IMR-90 (cell line): ENCODE data around the gene ARHGEF12. TPM values are rescaled to one million over a fixed set of nuclear protein-coding genes. Genes with fewer than 3 reads are reported as not detected.

Experiments
- ATAC-seq: fragments of 200-7000 bp; cut with Tn5 transposase; 2 replicates; pipeline ENCODE4 v1.9.1; 2020; ENCODE audit warnings: low read depth, mild to moderate bottlenecking, moderate library complexity
- BruUV-seq: library from RNA; stranded (reverse); fragments of 400-500 nt; replicated peaks from 2 replicates; lab custom pipeline; 2021; lab: Mats Ljungman, UMichigan
- CTCF ChIA-PET: fragments of 300-600 bp; formaldehyde crosslinking; extraction: SDS; loops from one replicate; lab custom pipeline; 2021; ENCODE audit warnings: antibody characterized with exemption; lab: Yijun Ruan, JAX
- POLR2A ChIA-PET: fragments of 300-600 bp; sonication (Branson Sonifier 250); formaldehyde crosslinking; loops from one replicate; lab custom pipeline; 2022; ENCODE audit warnings: antibody characterized with exemption; ENCODE audit not compliant: unreplicated experiment; lab: Charles Lee
- DNase-seq: peaks from one replicate; pipeline ENCODE4 v3.0.0; 2013
- H2AFZ ChIP-seq: replicated peaks from 2 replicates; pipeline ENCODE3; 2013; ENCODE audit warnings: low read length, mild to moderate bottlenecking; ENCODE audit not compliant: poor library complexity
- H2AK5ac ChIP-seq: 2 replicates; pipeline ENCODE4 v1.6.1; 2013; ENCODE audit warnings: low read depth, low read length, inconsistent platforms
- H2AK9ac ChIP-seq: replicated peaks from 2 replicates; pipeline ENCODE3; 2013; ENCODE audit warnings: mild to moderate bottlenecking, low read depth, low read length, moderate library complexity; ENCODE audit not compliant: poor library complexity
- H2BK120ac ChIP-seq: 2 replicates; pipeline ENCODE4 v1.6.1; 2013; ENCODE audit warnings: low read depth, low read length, inconsistent platforms
- H2BK15ac ChIP-seq: 3 replicates; pipeline ENCODE4 v1.6.1; 2013; ENCODE audit warnings: low read depth, low read length, inconsistent platforms
- H2BK20ac ChIP-seq: 2 replicates; pipeline ENCODE4 v1.6.1; 2013; ENCODE audit warnings: low read depth, mild to moderate bottlenecking, inconsistent platforms, low read length, moderate library complexity
- H2BK5ac ChIP-seq: 2 replicates; pipeline ENCODE4 v1.6.1; 2013; ENCODE audit warnings: mild to moderate bottlenecking, low read depth, low read length, inconsistent platforms; ENCODE audit not compliant: poor library complexity, severe bottlenecking
- H3K14ac ChIP-seq: replicated peaks from 2 replicates; pipeline ENCODE4 v1.6.1; 2013; ENCODE audit warnings: low read depth, low read length, inconsistent platforms
- H3K18ac ChIP-seq: 2 replicates; pipeline ENCODE4 v1.6.1; 2013; ENCODE audit warnings: low read depth, low read length, control low read depth
- H3K23ac ChIP-seq: 2 replicates; pipeline ENCODE4 v1.6.1; 2013; ENCODE audit warnings: low read depth, low read length, inconsistent platforms
- H3K27ac ChIP-seq: 2 replicates; pipeline ENCODE4 v1.5.1; 2013; ENCODE audit warnings: mild to moderate bottlenecking, control low read depth, low read length; ENCODE audit not compliant: insufficient read depth
- H3K27me3 ChIP-seq: 2 replicates; pipeline ENCODE4 v1.6.1; 2013; ENCODE audit warnings: low read length; ENCODE audit not compliant: control insufficient read depth, insufficient read depth
- H3K36me3 ChIP-seq: 2 replicates; pipeline ENCODE4 v1.6.1; 2013; ENCODE audit warnings: low read length, mixed read lengths; ENCODE audit not compliant: control insufficient read depth, insufficient read depth
- H3K4ac ChIP-seq: 2 replicates; pipeline ENCODE4 v1.6.1; 2013; ENCODE audit warnings: low read depth, low read length, inconsistent platforms
- H3K4me1 ChIP-seq: 2 replicates; pipeline ENCODE4 v1.6.1; 2013; ENCODE audit warnings: low read length, mixed read lengths; ENCODE audit not compliant: control insufficient read depth, insufficient read depth
- H3K4me2 ChIP-seq: 2 replicates; pipeline ENCODE4 v1.6.1; 2013; ENCODE audit warnings: low read depth, mild to moderate bottlenecking, control low read depth, low read length, moderate library complexity
- H3K4me3 ChIP-seq: 2 replicates; pipeline ENCODE4 v1.5.1; 2013; ENCODE audit warnings: low read depth, mild to moderate bottlenecking, control low read depth, low read length, moderate library complexity; ENCODE audit not compliant: insufficient read depth
- H3K56ac ChIP-seq: 2 replicates; pipeline ENCODE4 v1.6.1; 2013; ENCODE audit warnings: low read length, inconsistent platforms; ENCODE audit not compliant: insufficient read depth; ENCODE audit errors: extremely low read depth
- H3K79me1 ChIP-seq, 2 experiments: 2 replicates each; pipeline ENCODE4 v1.6.1; 2013; ENCODE audit warnings: low read length in 2 of 2, inconsistent platforms in 1 of 2, low read depth in 1 of 2
- H3K9ac ChIP-seq: 2 replicates; pipeline ENCODE4 v1.6.1; 2013; ENCODE audit warnings: low read depth, low read length, control low read depth
- H3K9me1 ChIP-seq: 2 replicates; pipeline ENCODE4 v1.6.1; 2013; ENCODE audit warnings: low read length, inconsistent platforms; ENCODE audit not compliant: insufficient read depth
- H3K9me3 ChIP-seq: 2 replicates; pipeline ENCODE4 v1.6.1; 2013; ENCODE audit warnings: low read length; ENCODE audit not compliant: control insufficient read depth, insufficient read depth
- H4K20me1 ChIP-seq: 2 replicates; pipeline ENCODE4 v1.6.1; 2013; ENCODE audit warnings: low read length, inconsistent platforms; ENCODE audit not compliant: insufficient read depth
- H4K5ac ChIP-seq: 2 replicates; pipeline ENCODE4 v1.6.1; 2013; ENCODE audit warnings: mild to moderate bottlenecking, low read depth, low read length, control low read depth
- H4K8ac ChIP-seq, 2 experiments: 2 replicates each; pipeline ENCODE4 v1.6.1; 2013; ENCODE audit warnings: low read depth in 2 of 2, low read length in 2 of 2, control low read depth in 1 of 2, inconsistent platforms in 1 of 2
- H4K91ac ChIP-seq: 2 replicates; pipeline ENCODE4 v1.6.1; 2013; ENCODE audit warnings: low read depth, low read length, inconsistent platforms; ENCODE audit not compliant: insufficient read depth
- BHLHE40 ChIP-seq: fragments of 150-350 bp; IDR thresholded peaks from 2 replicates; pipeline ENCODE4 v1.6.1; 2016; ENCODE audit warnings: mild to moderate bottlenecking, low read depth, low read length
- CEBPB ChIP-seq: IDR thresholded peaks from 2 replicates; pipeline ENCODE4 v1.6.1; 2012; ENCODE audit warnings: low read depth, low read length, improper control_type of control experiment
- CHD1 ChIP-seq: IDR thresholded peaks from 2 replicates; pipeline ENCODE4 v1.6.1; 2012; ENCODE audit warnings: low read depth, low read length, improper control_type of control experiment
- CTCF ChIP-seq: conservative IDR thresholded peaks from 2 replicates; pipeline ENCODE4 v1.5.1; 2012; ENCODE audit warnings: mild to moderate bottlenecking, low read depth, low read length, improper control_type of control experiment
- FOS ChIP-seq: fragments of 150-350 bp; IDR thresholded peaks from 2 replicates; pipeline ENCODE4 v1.6.1; 2016; ENCODE audit warnings: low read depth, low read length
- MAFK ChIP-seq: IDR thresholded peaks from 2 replicates; pipeline ENCODE4 v1.6.1; 2012; ENCODE audit warnings: low read depth, low read length, improper control_type of control experiment
- MAZ ChIP-seq: IDR thresholded peaks from 2 replicates; pipeline ENCODE4 v1.6.1; 2012; ENCODE audit warnings: low read depth, mild to moderate bottlenecking, low read length, improper control_type of control experiment, moderate library complexity, borderline replicate concordance
- MXI1 ChIP-seq: IDR thresholded peaks from 2 replicates; pipeline ENCODE4 v1.6.1; 2012; ENCODE audit warnings: low read depth, mild to moderate bottlenecking, low read length, moderate library complexity, borderline replicate concordance
- NFE2L2 ChIP-seq: fragments of 150-350 bp; IDR thresholded peaks from 2 replicates; pipeline ENCODE4 v1.6.1; 2016; ENCODE audit warnings: low read depth, mild to moderate bottlenecking, low read length
- POLR2A ChIP-seq: IDR thresholded peaks from 2 replicates; pipeline ENCODE4 v1.6.1; 2012; ENCODE audit warnings: mild to moderate bottlenecking, low read depth, low read length
- RAD21 ChIP-seq: IDR thresholded peaks from 2 replicates; pipeline ENCODE4 v1.6.1; 2012; ENCODE audit warnings: low read length, improper control_type of control experiment
- RCOR1 ChIP-seq: IDR thresholded peaks from 2 replicates; pipeline ENCODE4 v1.6.1; 2012; ENCODE audit warnings: mild to moderate bottlenecking, low read length, improper control_type of control experiment; ENCODE audit not compliant: insufficient replicate concordance
- RFX5 ChIP-seq: IDR thresholded peaks from 2 replicates; pipeline ENCODE4 v1.8.0; 2012; ENCODE audit warnings: low read depth, mild to moderate bottlenecking, low read length, moderate library complexity
- SMC3 ChIP-seq: fragments of 150-350 bp; IDR thresholded peaks from 2 replicates; pipeline ENCODE4 v1.6.1; 2016; ENCODE audit warnings: low read depth, mild to moderate bottlenecking, antibody characterized with exemption, low read length, moderate library complexity
- USF2 ChIP-seq: fragments of 150-350 bp; IDR thresholded peaks from 2 replicates; pipeline ENCODE4 v1.6.1; 2017; ENCODE audit warnings: mild to moderate bottlenecking, antibody characterized with exemption, low read length, low read depth
- WGBS, 2 experiments: methylation state at CpG; one replicate each; pipeline versions ENCODE4 v1.1.5 to v1.1.7; 2013; ENCODE audit warnings: missing lambda C conversion rate in 2 of 2; ENCODE audit not compliant: insufficient read length in 1 of 2; ENCODE audit errors: extremely low coverage in 2 of 2; 5-methylcytosine and 5-hydroxymethylcytosine counted together
- dilution Hi-C: fragments of 300-500 bp; cut with HindIII; formaldehyde crosslinking; loops from one replicate; pipeline ENCODE4 v1.14.3; 2018; ENCODE audit warnings: low sequenced_read_pairs; ENCODE audit not compliant: unreplicated experiment
- in situ Hi-C: fragments of 300-500 bp; cut with MboI; formaldehyde crosslinking; loops from 3 replicates; pipeline ENCODE4 v1.14.3; 2019; ENCODE audit warnings: low sequenced_read_pairs, inconsistent platforms, mixed read lengths
- intact Hi-C: fragments of 100-400 bp; cut with micrococcal nuclease; formaldehyde crosslinking; loops from 2 replicates; pipeline ENCODE4 v1.10.0; 2022
- polyA plus RNA-seq, 3 experiments: library from polyadenylated mRNA; depleted of rRNA; stranded (reverse); fragments of >200 nt; gene quantifications; 2 replicates each; pipeline ENCODE4 v1.2.3, GENCODE V29; 2012; ENCODE audit warnings: low replicate concordance in 1 of 3
- total RNA-seq: library from RNA; depleted of rRNA; stranded (reverse); fragments of >200 nt; gene quantifications from 2 replicates; pipeline ENCODE4 v1.2.3, GENCODE V29; 2012
- TF ChIP-seq, protein P1 (sequence below): fragments of 150-350 bp; IDR thresholded peaks from 2 replicates; pipeline ENCODE4 v1.6.1; 2016; ENCODE audit warnings: low read depth, mild to moderate bottlenecking, low read length, moderate library complexity, borderline replicate concordance

The ARHGEF12 gene
- total and polyA plus RNA-seq, 2 of the 4 experiments (the other 2 are of a cell fraction) = 25.5 to 115 TPM

- no peak overlapping the region for H3K56ac ChIP-seq
- H3K14ac ChIP-seq = no peak overlapping the region
- dilution Hi-C loops = no loop called here
- H3K4me2 ChIP-seq = no peak overlapping the region
- CTCF ChIA-PET = no interaction called here
- H3K4me3 ChIP-seq = no peak overlapping the region
- no TSS peak for BruUV-seq
- no peak overlapping the region for H4K5ac ChIP-seq
- no peak overlapping the region for H2BK20ac ChIP-seq
- no peak for DNase-seq
- H4K8ac ChIP-seq = no peak overlapping the region
- H2AFZ ChIP-seq = no peak overlapping the region
- peak overlapping the region; percentile 32; the same call in 1 of the 2 replicates for H2AK5ac ChIP-seq
- H3K79me1 ChIP-seq = no peaks in the 10 kb centered on the region
- no peak overlapping the region for H2BK120ac ChIP-seq
- H3K36me3 ChIP-seq = no peaks in the 10 kb centered on the region
- no peak overlapping the region for H3K9ac ChIP-seq
- intact Hi-C loops = no loop called here
- no peak overlapping the region for H3K18ac ChIP-seq
- no peak overlapping the region; the same call in 1 of the 2 replicates for H3K4ac ChIP-seq
- H3K23ac ChIP-seq = no peak overlapping the region
- POLR2A ChIA-PET = no interaction called here
- no peak overlapping the region for H3K27ac ChIP-seq
- H2AK9ac ChIP-seq = peak overlapping the region; percentile 63
- no peak overlapping the region for H2BK15ac ChIP-seq
- ATAC-seq = no peak
- WGBS, 2 experiments = 90% methylated on average over 5 of the region's 9 CpGs; no CpG with 5 or more reads in 1 of the 2 experiments
- H3K4me1 ChIP-seq = peaks cover 6% of the 10 kb centered on the region; the same call in 1 of the 2 replicates
- H2BK5ac ChIP-seq = no peak overlapping the region
- in situ Hi-C loops = no loop called here
- H3K9me1 ChIP-seq = peaks cover 2% of the 10 kb centered on the region; the same call in 1 of the 2 replicates
- TF ChIP-seq SMC3 (no peak), MXI1 (no peak), FOS (no peak), RAD21 (no peak), BHLHE40 (no peak), CEBPB (no peak), CHD1 (no peak), USF2 (no peak), NFE2L2 (no peak), MAZ (no peak), MAFK (no peak), POLR2A (no peak), RFX5 (no peak), RCOR1 (no peak), CTCF (no peak)
- TF ChIP-seq, protein P1, sequence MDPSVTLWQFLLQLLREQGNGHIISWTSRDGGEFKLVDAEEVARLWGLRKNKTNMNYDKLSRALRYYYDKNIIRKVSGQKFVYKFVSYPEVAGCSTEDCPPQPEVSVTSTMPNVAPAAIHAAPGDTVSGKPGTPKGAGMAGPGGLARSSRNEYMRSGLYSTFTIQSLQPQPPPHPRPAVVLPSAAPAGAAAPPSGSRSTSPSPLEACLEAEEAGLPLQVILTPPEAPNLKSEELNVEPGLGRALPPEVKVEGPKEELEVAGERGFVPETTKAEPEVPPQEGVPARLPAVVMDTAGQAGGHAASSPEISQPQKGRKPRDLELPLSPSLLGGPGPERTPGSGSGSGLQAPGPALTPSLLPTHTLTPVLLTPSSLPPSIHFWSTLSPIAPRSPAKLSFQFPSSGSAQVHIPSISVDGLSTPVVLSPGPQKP = no peak
- no peak overlapping the region for H4K91ac ChIP-seq
- peaks cover 2% of the 10 kb centered on the region; the same call in 1 of the 2 replicates for H3K27me3 ChIP-seq
- no peaks in the 10 kb centered on the region for H3K9me3 ChIP-seq
- H4K20me1 ChIP-seq = no peaks in the 10 kb centered on the region
Measured at GRCh38 chr11:120524536-120525085, 188.4 kb downstream of the ARHGEF12 start.
